GM12878 (cell line): ENCODE data around the gene ABHD8. TPM values are rescaled to one million over a fixed set of nuclear protein-coding genes. Genes with fewer than 3 reads are reported as not detected.
A peak's percentile ranks its signal among the peaks of the same experiment; 100 is the strongest.

Experiments
- ATAC-seq: fragments of 200-7000 bp; cut with Tn5 transposase; 3 replicates; pipeline ENCODE4 v1.9.1; 2020; ENCODE audit warnings: mild to moderate bottlenecking, moderate library complexity
- BruUV-seq: library from RNA; stranded (reverse); fragments of 400-500 nt; replicated peaks from 2 replicates; lab custom pipeline; 2021; lab: Mats Ljungman, UMichigan
- CTCF ChIA-PET: fragments of 300-600 bp; sonication (Branson Sonifier 250); formaldehyde crosslinking; extraction: SDS; loops from one replicate; lab custom pipeline; 2021; ENCODE audit warnings: inconsistent platforms; lab: Yijun Ruan, JAX
- POLR2A ChIA-PET: fragments of 350-600 bp; formaldehyde crosslinking; extraction: SDS; loops from one replicate; lab custom pipeline; 2021; ENCODE audit warnings: inconsistent platforms; lab: Charles Lee
- RAD21 ChIA-PET: fragments of 300-600 bp; sonication (Branson Sonifier 250); formaldehyde crosslinking; loops from one replicate; lab custom pipeline; 2023; ENCODE audit warnings: antibody characterized with exemption; ENCODE audit not compliant: unreplicated experiment; lab: Charles Lee
- SMC1A ChIA-PET: fragments of 300-600 bp; sonication (Branson Sonifier 250); formaldehyde crosslinking; loops from one replicate; lab custom pipeline; 2023; ENCODE audit not compliant: unreplicated experiment, uncharacterized antibody; lab: Charles Lee
- DNase-seq: peaks from one replicate; pipeline ENCODE4 v3.0.0-alpha.2; 2011; ENCODE audit warnings: low read depth, low spot score
- FAIRE-seq: peaks from 3 replicates; lab custom pipeline; 2011; peaks lifted over from hg19 to GRCh38; lab: Jason Lieb, UNC
- H2AFZ ChIP-seq: 2 replicates; pipeline ENCODE4 v1.6.0; 2011; ENCODE audit warnings: low read depth, low read length, control low read depth; ENCODE audit not compliant: control insufficient read depth
- H3K27ac ChIP-seq: 2 replicates; pipeline ENCODE4 v1.5.1; 2011; ENCODE audit warnings: control low read depth; ENCODE audit not compliant: control insufficient read depth, insufficient read depth
- H3K27me3 ChIP-seq, 2 experiments: replicated peaks in 1 of 2; 2 replicates each; pipeline versions ENCODE4 v1.6.0 to v1.6.1; 2011; ENCODE audit warnings: low read length in 1 of 2; ENCODE audit not compliant: control insufficient read depth in 2 of 2, insufficient read depth in 2 of 2
- H3K36me3 ChIP-seq, 2 experiments: 2 replicates each; pipeline ENCODE4 v1.5.1; 2011; ENCODE audit warnings: low read length in 1 of 2; ENCODE audit not compliant: control insufficient read depth in 2 of 2, insufficient read depth in 2 of 2
- H3K4me1 ChIP-seq: 2 replicates; pipeline ENCODE4 v1.6.1; 2011; ENCODE audit warnings: mild to moderate bottlenecking, low read length, moderate library complexity, mixed read lengths; ENCODE audit not compliant: control insufficient read depth, insufficient read depth
- H3K4me2 ChIP-seq: 2 replicates; pipeline ENCODE4 v1.6.0; 2011; ENCODE audit warnings: control low read depth; ENCODE audit not compliant: control insufficient read depth, insufficient read depth
- H3K4me3 ChIP-seq: fragments of 200-600 bp; sonication (generic); 2 replicates; pipeline ENCODE4 v1.5.1; 2016
- H3K79me2 ChIP-seq: 2 replicates; pipeline ENCODE4 v1.6.0; 2011; ENCODE audit warnings: low read length; ENCODE audit not compliant: control insufficient read depth, insufficient read depth
- H3K9ac ChIP-seq: 2 replicates; pipeline ENCODE4 v1.8.0; 2011; ENCODE audit warnings: low read length, control low read depth, mixed read lengths; ENCODE audit not compliant: control insufficient read depth, insufficient read depth
- H3K9me3 ChIP-seq: replicated peaks from 3 replicates; pipeline ENCODE4 v1.5.1; 2011; ENCODE audit warnings: mild to moderate bottlenecking, low read length; ENCODE audit not compliant: control insufficient read depth, insufficient read depth
- H4K20me1 ChIP-seq: 2 replicates; pipeline ENCODE4 v1.6.0; 2011; ENCODE audit not compliant: control insufficient read depth, insufficient read depth
- BMI1 ChIP-seq: fragments of 450-650 bp; IDR thresholded peaks from 2 replicates; pipeline ENCODE4 v1.6.1; 2016; ENCODE audit warnings: mild to moderate bottlenecking, moderate library complexity, borderline replicate concordance
- EED ChIP-seq: sonication (generic); IDR thresholded peaks from 2 replicates; pipeline ENCODE4 v1.6.1; 2016; ENCODE audit warnings: antibody characterized with exemption, low read depth
- MTA2 ChIP-seq: fragments of 450-650 bp; IDR thresholded peaks from 2 replicates; pipeline ENCODE4 v1.6.1; 2016; ENCODE audit warnings: low read depth, mild to moderate bottlenecking, moderate library complexity
- NR2C2 ChIP-seq: IDR thresholded peaks from 2 replicates; pipeline ENCODE4 v1.6.1; 2011; ENCODE audit warnings: borderline replicate concordance, low read depth; ENCODE audit not compliant: control insufficient read depth, insufficient read length
- POLR2A ChIP-seq: IDR thresholded peaks from 2 replicates; pipeline ENCODE4 v1.6.1; 2011; ENCODE audit warnings: low read depth, mild to moderate bottlenecking, low read length
- ZNF687 ChIP-seq: fragments of 450-650 bp; IDR thresholded peaks from 2 replicates; pipeline ENCODE4 v1.6.1; 2017; ENCODE audit warnings: mild to moderate bottlenecking, moderate library complexity
- WGBS: methylation state at CpG from one replicate; pipeline ENCODE4 v1.1.6; 2016; ENCODE audit warnings: low lambda C conversion rate; ENCODE audit not compliant: insufficient replicate concordance, insufficient coverage; ENCODE audit errors: missing lambda C conversion rate; 5-methylcytosine and 5-hydroxymethylcytosine counted together
- in situ Hi-C: fragments of 300-500 bp; cut with MboI; formaldehyde crosslinking; loops from 9 replicates; pipeline ENCODE4 v1.14.3; 2018; ENCODE audit warnings: mixed read lengths
- intact Hi-C: fragments of 100-400 bp; cut with micrococcal nuclease; formaldehyde crosslinking; loops from one replicate; pipeline ENCODE4 v1.14.2; 2022; ENCODE audit not compliant: unreplicated experiment
- polyA plus RNA-seq, 11 experiments: library from polyadenylated mRNA; depleted of rRNA in 4 of 11; unstranded in 6 of 11; stranded (reverse) in 5 of 11; fragments of >200 nt; fragmentation: Nextera tagmentation in 4 of 11; fragmentation: Illumina TruSeq in 1 of 11; extraction: Ambion mirVana in 4 of 11; extraction: Trizol in 1 of 11; gene quantifications; 1 replicate in 1 of 11; 2 replicates in 10 of 11; pipeline versions ENCODE4 v1.2.1 to v1.2.3, GENCODE V29; 2011 to 2016; ENCODE audit warnings: inconsistent platforms in 2 of 11, missing spikeins in 2 of 11, low read depth in 1 of 11
- total RNA-seq, 4 experiments: library from RNA; depleted of rRNA in 3 of 4; stranded (reverse); fragments of >200 nt in 3 of 4; fragmentation: Illumina TruSeq in 1 of 4; extraction: Trizol in 1 of 4; gene quantifications; 2 replicates each; pipeline versions ENCODE4 v1.2.1 to v1.2.3, GENCODE V29; 2013 to 2021

The ABHD8 gene
- total and polyA plus RNA-seq, 10 of the 15 experiments (the other 5 are each of a cell fraction or from before 2014, with no cell fraction given): 0.03 to 12.5 (median 6.0) TPM

GRCh38 chr19:17243211-17243829 lies 59.9 kb downstream of the ABHD8 start:
- intact Hi-C loops: no loop called here
- ChIA-PET RAD21 (interaction anchor here (0.8 to 1.4 kb wide), 4 partner anchors 17 to 170 kb away, joined by 3 to 5 read pairs (median 4); partner anchors contain the start of gene OCEL1), SMC1A (interaction anchor here (0.9 to 2.0 kb wide), 4 partner anchors 9 to 162 kb away, joined by 3 to 6 read pairs (median 4); partner anchors contain the start of gene USE1), CTCF (interaction anchor here (0.7 to 2.9 kb wide), 8 partner anchors 8 to 176 kb away, joined by 3 to 16 read pairs (median 4); partner anchors contain the start of gene BABAM1), POLR2A (interaction anchor here (0.6 to 1.3 kb wide), 5 partner anchors 9 to 28 kb away, joined by 3 to 4 read pairs (median 3); partner anchors contain the start of genes BABAM1 and USE1)
- DNase-seq: no peak
- Histone ChIP-seq H3K27me3 (no peaks in the 10 kb centered on the region), H3K36me3 (peaks cover 0 to 2% of the 10 kb centered on the region in 2 experiments; a peak in 1 of 4 replicates), H3K4me1 (peaks cover 14% of the 10 kb centered on the region), H4K20me1 (no peaks in the 10 kb centered on the region), H3K79me2 (peaks cover 7% of the 10 kb centered on the region), H3K9ac (no peak overlapping the region), H3K4me2 (no peak overlapping the region; the same call in 1 of the 2 replicates), H3K9me3 (no peaks in the 10 kb centered on the region), H2AFZ (no peak overlapping the region), H3K27ac (no peak overlapping the region), H3K4me3 (peak overlapping the region; percentile 70; the same call in 1 of the 2 replicates)
- TF ChIP-seq NR2C2 (no peak), EED (no peak), BMI1 (no peak), MTA2 (no peak), ZNF687 (no peak), POLR2A (no peak)
- in situ Hi-C loops: no loop called here
- no peak for FAIRE-seq
- no peak for ATAC-seq
- 66% methylated on average over 7 of the region's 8 CpGs for WGBS
- TSS peak; percentile 54 for BruUV-seq
